IPS DF 6.9 (cell line): Measurements from ENCODE around the gene OLIG3.

Source experiments
- DNase-seq: peaks from one replicate; pipeline ENCODE4 v3.0.0-alpha.2; 2013; ENCODE audit warnings: low read depth, low spot score
- H3K27ac ChIP-seq: one replicate; pipeline ENCODE4 v1.5.1; 2013; ENCODE audit warnings: low read length, control low read depth
- H3K27me3 ChIP-seq: 2 replicates; pipeline ENCODE4 v1.6.1; 2013; ENCODE audit warnings: mild to moderate bottlenecking, low read length; ENCODE audit not compliant: control insufficient read depth, insufficient read depth
- H3K36me3 ChIP-seq: 2 replicates; pipeline ENCODE4 v1.6.1; 2013; ENCODE audit warnings: low read length; ENCODE audit not compliant: control insufficient read depth, insufficient read depth
- H3K4me1 ChIP-seq: 2 replicates; pipeline ENCODE4 v1.6.1; 2013; ENCODE audit warnings: low read length; ENCODE audit not compliant: control insufficient read depth, insufficient read depth
- H3K4me3 ChIP-seq: 2 replicates; pipeline ENCODE4 v1.5.1; 2013; ENCODE audit warnings: mild to moderate bottlenecking, low read length
- H3K9me3 ChIP-seq: 2 replicates; pipeline ENCODE4 v1.6.1; 2013; ENCODE audit warnings: low read length, inconsistent platforms; ENCODE audit not compliant: control insufficient read depth, insufficient read depth
- WGBS: extraction: QIAGEN DNeasy Blood & Tissue Kit; methylation state at CpG from one replicate; pipeline ENCODE4 v1.1.7; 2013; ENCODE audit warnings: mixed read lengths, missing lambda C conversion rate; ENCODE audit not compliant: insufficient read length, insufficient coverage; 5-methylcytosine and 5-hydroxymethylcytosine counted together

OLIG3 gene

GRCh38 chr6:137519629-137520176, 25.5 kb upstream of the OLIG3 start:
- WGBS = no CpG with 5 or more reads among the region's 9 CpGs
- no peak overlapping the region for H3K4me3 ChIP-seq
- H3K27ac ChIP-seq = no peak overlapping the region
- no peaks in the 10 kb centered on the region for H3K36me3 ChIP-seq
- no peak for DNase-seq
- peaks cover 4% of the 10 kb centered on the region; the same call in 1 of the 2 replicates for H3K4me1 ChIP-seq
- no peaks in the 10 kb centered on the region for H3K27me3 ChIP-seq
- H3K9me3 ChIP-seq = no peaks in the 10 kb centered on the region

- no CpG with 5 or more reads among the region's 7 CpGs for WGBS
- no peaks in the 10 kb centered on the region for H3K9me3 ChIP-seq
- H3K27me3 ChIP-seq = no peaks in the 10 kb centered on the region
- H3K27ac ChIP-seq = no peak overlapping the region
- no peak overlapping the region for H3K4me3 ChIP-seq
- H3K4me1 ChIP-seq = peaks cover 4% of the 10 kb centered on the region; the same call in 1 of the 2 replicates
- DNase-seq = no peak
- no peaks in the 10 kb centered on the region for H3K36me3 ChIP-seq
Observed at GRCh38 chr6:137518386-137518983, 24.3 kb upstream of the OLIG3 start.

DNA sequence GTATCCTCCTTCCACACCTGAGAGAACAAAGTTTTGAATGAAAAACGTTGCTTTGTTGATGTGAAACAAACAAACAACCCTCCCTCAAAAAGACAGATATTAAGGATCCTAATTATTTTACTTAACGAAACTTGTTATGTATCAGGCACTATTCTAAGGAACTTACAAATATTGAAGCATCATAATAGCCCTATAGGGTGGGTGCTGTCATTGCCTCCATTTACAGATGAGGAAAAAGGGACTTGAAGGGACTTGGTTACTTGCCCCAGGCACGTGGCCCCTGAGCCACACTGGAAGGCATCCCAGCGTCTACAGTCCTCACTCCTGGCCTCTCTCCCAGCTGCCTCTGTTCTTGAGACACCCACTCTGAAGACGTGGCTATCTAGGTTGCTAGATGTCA, 20.2 kb upstream of the OLIG3 start:
- no CpG with 5 or more reads among the region's 5 CpGs for WGBS
- Histone ChIP-seq H3K4me1 (peaks cover 5% of the 10 kb centered on the region; the same call in 1 of the 2 replicates), H3K27ac (no peak overlapping the region), H3K27me3 (no peaks in the 10 kb centered on the region), H3K36me3 (no peaks in the 10 kb centered on the region), H3K9me3 (no peaks in the 10 kb centered on the region), H3K4me3 (no peak overlapping the region)
- DNase-seq = no peak

DNA sequence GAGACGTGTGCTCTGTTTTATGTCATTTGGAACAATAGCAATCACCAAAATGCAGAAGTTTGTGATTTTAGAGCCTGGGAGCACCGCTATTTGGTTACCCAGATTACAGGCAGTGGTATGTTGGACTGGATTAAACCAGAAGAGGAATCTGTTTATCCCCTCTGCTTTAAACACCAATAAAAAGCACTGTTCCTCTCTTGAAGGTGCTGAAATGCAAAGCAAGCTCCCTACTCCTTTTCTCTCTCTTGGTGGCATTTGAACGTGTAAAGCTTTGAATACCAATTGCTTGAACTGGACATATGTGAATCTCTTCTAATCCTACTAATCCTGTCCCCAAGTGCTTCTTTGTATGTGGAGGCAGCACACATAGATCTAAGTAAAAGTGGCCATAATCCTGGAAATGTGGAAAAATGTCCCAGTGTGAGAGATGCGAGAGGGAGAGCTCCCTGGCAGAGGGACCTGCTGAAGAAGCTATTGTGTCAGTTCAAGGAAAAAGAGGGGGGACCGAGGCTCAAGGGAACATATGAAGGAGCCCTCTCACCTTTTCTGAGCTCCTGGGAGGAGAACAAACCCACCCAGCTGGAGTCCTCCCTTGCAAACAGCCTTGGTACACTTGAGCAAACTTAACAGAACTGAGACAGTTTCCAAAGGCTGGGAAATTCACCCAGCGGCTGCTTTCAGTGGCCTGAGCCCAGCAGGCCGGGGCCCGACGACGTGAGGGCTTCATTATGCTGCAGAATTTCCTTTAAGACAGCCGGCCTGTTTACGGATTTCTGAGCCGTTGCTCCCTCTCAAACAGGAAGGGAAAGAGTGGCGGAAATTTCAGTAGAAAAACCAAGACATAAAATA, 18.8 kb upstream of the OLIG3 start:
- Histone ChIP-seq H3K27ac (no peak overlapping the region), H3K4me3 (no peak overlapping the region), H3K36me3 (no peaks in the 10 kb centered on the region), H3K4me1 (peaks cover 2% of the 10 kb centered on the region; the same call in 1 of the 2 replicates), H3K27me3 (no peaks in the 10 kb centered on the region), H3K9me3 (no peaks in the 10 kb centered on the region)
- no CpG with 5 or more reads among the region's 14 CpGs for WGBS
- no peak for DNase-seq

DNA sequence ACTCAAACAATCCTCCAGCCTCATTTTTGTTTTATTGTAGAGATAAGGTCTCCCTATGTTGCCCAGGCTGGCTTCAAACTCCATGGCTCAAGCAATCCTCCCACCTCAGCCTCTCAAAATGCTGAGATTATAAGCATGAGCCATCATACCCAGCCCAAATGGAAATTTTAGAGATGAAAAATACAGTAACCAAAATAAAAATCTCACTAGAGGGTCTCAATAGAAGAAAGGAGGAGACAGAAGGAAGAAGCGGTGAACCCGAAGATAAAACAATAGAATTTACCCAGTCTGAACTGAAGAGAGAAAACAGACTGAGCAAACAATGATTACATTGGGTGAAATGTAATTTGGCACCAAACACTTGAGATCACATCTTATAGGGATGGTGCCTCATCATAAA, 16.7 kb upstream of the OLIG3 start:
- no peak overlapping the region for H3K4me3 ChIP-seq
- no peaks in the 10 kb centered on the region for H3K9me3 ChIP-seq
- no peaks in the 10 kb centered on the region for H3K27me3 ChIP-seq
- no peak overlapping the region for H3K27ac ChIP-seq
- no peak for DNase-seq
- no CpG with 5 or more reads among the region's 2 CpGs for WGBS
- H3K36me3 ChIP-seq = no peaks in the 10 kb centered on the region
- peaks cover 2% of the 10 kb centered on the region; the same call in 1 of the 2 replicates for H3K4me1 ChIP-seq

DNA sequence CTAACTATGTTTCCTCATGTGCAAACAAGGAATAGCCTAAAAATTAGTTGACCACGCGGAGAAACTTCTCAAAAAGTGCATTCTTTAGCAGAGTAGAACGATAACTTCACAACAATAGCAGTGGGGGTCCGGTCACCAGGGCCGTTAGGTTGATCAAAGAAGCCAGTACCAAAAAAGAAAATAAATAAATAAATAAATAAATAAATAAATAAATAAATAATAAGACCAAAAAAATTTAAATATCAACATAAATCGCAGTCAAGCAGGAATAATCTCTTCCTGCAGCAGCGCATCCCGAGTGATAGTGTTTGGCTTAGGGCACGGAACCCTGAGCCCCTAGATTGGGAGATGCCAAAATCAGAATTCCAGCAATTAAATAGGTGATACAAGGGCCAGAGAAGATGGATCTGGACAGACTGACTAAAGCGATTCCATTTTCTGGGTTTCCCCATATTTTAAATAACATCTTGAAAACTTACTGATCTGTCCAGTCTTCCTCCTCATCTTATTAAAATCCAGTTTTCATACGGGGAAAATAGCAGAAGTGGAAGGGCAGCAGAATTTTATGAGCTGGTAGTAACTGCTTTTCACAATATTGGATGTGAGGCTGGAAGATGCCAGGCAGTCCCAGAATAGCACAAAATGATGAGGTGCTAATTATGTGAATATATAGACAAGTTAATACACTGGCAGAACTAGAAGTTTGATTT, 4.4 kb upstream of the OLIG3 start:
- Histone ChIP-seq H3K27ac (no peak overlapping the region), H3K9me3 (no peaks in the 10 kb centered on the region), H3K27me3 (peaks cover 46% of the 10 kb centered on the region), H3K4me3 (no peak overlapping the region; the same call in 1 of the 2 replicates), H3K4me1 (peaks cover 8% of the 10 kb centered on the region), H3K36me3 (no peaks in the 10 kb centered on the region; the same call in 1 of the 2 replicates)
- DNase-seq = no peak
- no CpG with 5 or more reads among the region's 11 CpGs for WGBS

DNA sequence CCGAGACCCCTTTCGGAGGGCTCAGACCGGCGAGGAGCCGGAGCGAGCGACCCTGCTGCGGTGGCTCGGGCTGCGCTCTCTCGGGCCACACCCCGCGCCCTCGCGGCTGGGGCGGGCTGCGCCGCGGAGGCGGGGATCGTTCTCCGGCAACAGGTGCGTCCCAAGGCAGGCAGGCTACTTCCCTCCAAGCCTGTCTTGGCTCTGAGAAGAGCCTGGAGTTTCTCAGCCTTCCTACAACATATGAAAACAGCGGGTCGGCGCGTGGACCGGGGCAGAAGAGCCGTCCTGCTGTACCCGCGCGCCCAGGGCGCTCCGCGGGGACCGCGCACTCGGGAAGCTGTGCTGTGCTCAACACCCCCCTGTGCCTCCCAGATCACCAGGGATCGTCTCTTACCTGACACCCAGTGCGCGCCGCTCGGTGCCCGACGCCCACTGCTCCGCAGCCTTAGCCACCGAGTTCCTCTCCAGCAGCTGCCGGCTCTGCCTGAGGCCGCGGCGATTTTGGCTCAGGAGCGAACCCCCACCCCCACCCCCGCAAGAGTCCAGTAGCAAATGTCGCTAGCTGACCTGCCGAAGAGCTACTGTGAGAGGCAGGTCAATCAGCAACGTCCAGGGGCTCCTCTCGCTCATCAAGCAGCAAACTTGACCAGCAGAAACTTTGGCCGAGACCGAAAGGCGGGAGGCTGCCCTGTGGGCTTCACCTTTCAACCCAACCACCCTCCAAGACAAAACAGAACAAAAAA, 3.7 kb upstream of the OLIG3 start:
- no peaks in the 10 kb centered on the region for H3K9me3 ChIP-seq
- peaks cover 52% of the 10 kb centered on the region for H3K27me3 ChIP-seq
- no CpG with 5 or more reads among the region's 60 CpGs for WGBS
- peaks cover 8% of the 10 kb centered on the region for H3K4me1 ChIP-seq
- no peak overlapping the region for H3K27ac ChIP-seq
- H3K36me3 ChIP-seq = no peaks in the 10 kb centered on the region; the same call in 1 of the 2 replicates
- peak overlapping the region; percentile 41; the same call in 1 of the 2 replicates for H3K4me3 ChIP-seq
- DNase-seq = no peak

GRCh38 chr6:137496909-137497720, 2.9 kb upstream of the OLIG3 start:
- peaks cover 59% of the 10 kb centered on the region for H3K27me3 ChIP-seq
- H3K4me3 ChIP-seq = peak overlapping the region; percentile 41; the same call in 1 of the 2 replicates
- no CpG with 5 or more reads among the region's 47 CpGs for WGBS
- H3K9me3 ChIP-seq = no peaks in the 10 kb centered on the region
- no peak for DNase-seq
- H3K4me1 ChIP-seq = peaks cover 8% of the 10 kb centered on the region
- no peak overlapping the region for H3K27ac ChIP-seq
- H3K36me3 ChIP-seq = no peaks in the 10 kb centered on the region; the same call in 1 of the 2 replicates

DNA sequence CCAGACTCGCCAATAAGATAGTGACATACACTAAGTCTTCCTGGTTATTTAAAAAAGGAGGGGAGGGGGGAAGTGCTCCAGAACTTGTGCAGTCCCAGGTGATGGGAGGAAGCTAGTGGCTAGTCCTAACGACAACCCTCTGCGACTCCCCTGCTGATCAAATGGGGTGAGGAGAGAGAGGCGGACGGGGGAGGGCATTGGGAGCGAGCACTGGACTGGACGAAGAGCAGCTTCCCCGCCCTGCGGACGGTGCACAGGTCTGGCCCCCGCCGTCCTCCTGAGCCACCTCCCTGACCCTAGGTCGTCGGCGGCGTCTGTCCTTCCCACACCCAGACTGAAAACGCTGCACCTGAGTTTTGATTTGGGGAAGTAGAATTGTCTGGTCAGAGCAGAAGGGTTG, 2.2 kb upstream of the OLIG3 start:
- H3K4me3 ChIP-seq = peak overlapping the region; percentile 10; the same call in 1 of the 2 replicates
- H3K4me1 ChIP-seq = peaks cover 8% of the 10 kb centered on the region
- H3K36me3 ChIP-seq = no peaks in the 10 kb centered on the region; the same call in 1 of the 2 replicates
- H3K9me3 ChIP-seq = no peaks in the 10 kb centered on the region
- peaks cover 66% of the 10 kb centered on the region for H3K27me3 ChIP-seq
- no peak overlapping the region for H3K27ac ChIP-seq
- DNase-seq = no peak
- no CpG with 5 or more reads among the region's 17 CpGs for WGBS
